Gastrocnemius medialis (tissue), 4 donors: ENCODE results near the gene HERC2. TPM values are rescaled to one million over a fixed set of nuclear protein-coding genes. Genes with fewer than 3 reads are reported as not detected.

Experiments
- ATAC-seq, 2 donors: fragments of 150-250 bp; one replicate each; pipeline ENCODE4 v1.9.1; 2016
- DNase-seq, 2 donors: peaks; one replicate each; pipeline ENCODE4 v3.0.0-alpha.2; 2019
- H3K27ac ChIP-seq, 4 donors: fragments of 200-600 bp; sonication (generic); 1 replicate in 1 of 4; 2 replicates in 3 of 4; pipeline ENCODE4 v1.5.1; 2016 to 2018; ENCODE audit warnings: mild to moderate bottlenecking in 2 of 4, moderate library complexity in 1 of 4
- H3K27me3 ChIP-seq, 3 donors: fragments of 200-600 bp; sonication (generic) in 2 of 3; 1 replicate in 1 of 3; 2 replicates in 2 of 3; pipeline versions ENCODE4 v1.5.1 to v1.6.0; 2016 to 2019; ENCODE audit warnings: mild to moderate bottlenecking in 1 of 3, moderate library complexity in 1 of 3
- H3K36me3 ChIP-seq, 2 donors: fragments of 200-600 bp; sonication (generic) in 1 of 2; one replicate each; pipeline ENCODE4 v1.5.1; 2017 to 2018
- H3K4me1 ChIP-seq, 2 donors: fragments of 200-600 bp; sonication (generic) in 1 of 2; one replicate each; pipeline ENCODE4 v1.5.1; 2016 to 2017; ENCODE audit warnings: mild to moderate bottlenecking in 2 of 2
- H3K4me3 ChIP-seq, 4 donors: fragments of 200-600 bp; sonication (generic) in 3 of 4; 1 replicate in 1 of 4; 2 replicates in 3 of 4; pipeline ENCODE4 v1.5.1; 2016 to 2019; ENCODE audit warnings: mild to moderate bottlenecking in 2 of 4
- H3K9me3 ChIP-seq, 3 donors: fragments of 200-600 bp; sonication (generic) in 2 of 3; 1 replicate in 1 of 3; 2 replicates in 2 of 3; pipeline ENCODE4 v1.5.1; 2016 to 2019
- CTCF ChIP-seq, 5 experiments: fragments of 450-650 bp in 3 of 5; fragments of 200-600 bp in 2 of 5; sonication (generic) in 2 of 5; IDR thresholded peaks in 4 of 5; conservative IDR thresholded peaks in 1 of 5; 1 replicate in 4 of 5; 2 replicates in 1 of 5; pipeline ENCODE4 v1.5.1; 2016 to 2019; ENCODE audit warnings: antibody characterized with exemption in 5 of 5, mild to moderate bottlenecking in 3 of 5, moderate library complexity in 3 of 5
- POLR2A ChIP-seq, 2 donors: fragments of 450-650 bp; IDR thresholded peaks; one replicate each; pipeline ENCODE4 v1.6.1; 2017; ENCODE audit warnings: antibody characterized with exemption in 2 of 2, mild to moderate bottlenecking in 2 of 2, moderate library complexity in 2 of 2
- in situ Hi-C, 4 donors: fragments of 200-750 bp; cut with MboI; loops; one replicate each; pipeline versions ENCODE4 v1.15.0 to v1.8.0; 2017; ENCODE audit warnings: low sequenced_read_pairs in 4 of 4
- intact Hi-C: fragments of 100-400 bp; cut with DNase I; formaldehyde crosslinking; loops from one replicate; pipeline ENCODE4 v1.15.1; 2023; ENCODE audit warnings: low total_unique reads
- total RNA-seq, 4 donors: library from RNA; depleted of rRNA; stranded (reverse); fragments of >200 nt; gene quantifications; one replicate each; pipeline versions ENCODE4 v1.1.0 to v1.2.3, GENCODE V29; 2016

Gene HERC2
- total RNA-seq, 4 donors from 2014 or later: 46.8 to 92.7 (median 62.2) TPM

DNA sequence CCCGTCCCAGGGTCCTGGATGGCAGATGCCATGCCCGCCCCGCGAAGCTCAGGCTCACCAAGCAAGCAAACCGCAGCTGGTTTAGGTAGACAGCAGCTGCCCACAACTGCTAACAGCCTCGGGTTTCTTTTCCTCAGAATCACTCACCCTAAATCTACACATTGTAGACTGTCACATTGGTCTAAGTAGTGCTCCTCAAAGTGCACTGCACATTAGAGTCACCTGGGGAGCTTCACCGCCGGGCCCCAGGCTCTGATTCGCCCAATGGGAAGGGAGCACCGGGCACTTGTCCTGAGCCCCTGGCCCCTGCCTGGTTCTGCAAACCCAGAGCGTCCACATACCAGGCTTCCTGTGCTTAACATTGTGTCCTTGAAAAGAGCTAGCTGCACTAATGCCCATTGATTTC, 223.6 kb downstream of the HERC2 start:
- intact Hi-C loops (no loop called here), in situ Hi-C loops (no loop called here)
- no peak for ATAC-seq
- H3K27me3 ChIP-seq: peaks cover 62 to 70% (median 67%) of the 10 kb centered on the region in 3 donors
- H3K9me3 ChIP-seq: no peaks in the 10 kb centered on the region
- H3K4me1 ChIP-seq: peaks cover 6 to 36% of the 10 kb centered on the region in 2 donors
- no peak overlapping the region for H3K27ac ChIP-seq
- no peak for DNase-seq
- TF ChIP-seq CTCF (IDR thresholded peaks at IDR 0.05 in 4 of 5, conservative IDR thresholded peaks at IDR 0.05 in 1 of 5) (no peak), POLR2A (IDR thresholded peaks at IDR 0.05) (no peak)
- H3K36me3 ChIP-seq: no peaks in the 10 kb centered on the region
- H3K4me3 ChIP-seq: no peak overlapping the region

GRCh38 chr15:28097656-28098359, 224.2 kb downstream of the HERC2 start:
- intact Hi-C loops: no loop called here
- peaks cover 65 to 76% (median 67%) of the 10 kb centered on the region in 3 donors for H3K27me3 ChIP-seq
- TF ChIP-seq POLR2A (IDR thresholded peaks at IDR 0.05) (no peak), CTCF (IDR thresholded peaks at IDR 0.05 in 4 of 5, conservative IDR thresholded peaks at IDR 0.05 in 1 of 5) (no peak)
- no peak for ATAC-seq
- H3K4me1 ChIP-seq: peaks cover 6 to 36% of the 10 kb centered on the region in 2 donors
- in situ Hi-C loops: no loop called here
- no peaks in the 10 kb centered on the region for H3K36me3 ChIP-seq
- no peaks in the 10 kb centered on the region for H3K9me3 ChIP-seq
- DNase-seq: no peak
- no peak overlapping the region for H3K4me3 ChIP-seq
- no peak overlapping the region for H3K27ac ChIP-seq

- DNase-seq: no peak
- Histone ChIP-seq H3K36me3 (no peaks in the 10 kb centered on the region), H3K27me3 (peaks cover 61 to 72% (median 65%) of the 10 kb centered on the region in 3 donors), H3K4me3 (peak overlapping the region; percentile 59 to 78 (median 60)), H3K9me3 (no peaks in the 10 kb centered on the region), H3K27ac (peak overlapping the region in 1 of 4 donors; percentile 87), H3K4me1 (peaks cover 6 to 36% of the 10 kb centered on the region in 2 donors)
- intact Hi-C loops: no loop called here
- ATAC-seq: no peak
- in situ Hi-C loops: no loop called here
- TF ChIP-seq POLR2A (IDR thresholded peaks at IDR 0.05): no peak
- TF ChIP-seq CTCF (IDR thresholded peaks at IDR 0.05 in 4 of 5, conservative IDR thresholded peaks at IDR 0.05 in 1 of 5): no peak
Observed at GRCh38 chr15:28096670-28097431, 225.1 kb downstream of the HERC2 start.

- in situ Hi-C loops: no loop called here
- H3K4me3 ChIP-seq: peak overlapping the region; percentile 59 to 78 (median 60)
- peaks cover 6 to 36% of the 10 kb centered on the region in 2 donors for H3K4me1 ChIP-seq
- intact Hi-C loops: no loop called here
- DNase-seq (no peak), ATAC-seq (peak in 1 of 2 donors; percentile 2)
- no peaks in the 10 kb centered on the region for H3K36me3 ChIP-seq
- peak overlapping the region in 1 of 4 donors; percentile 87 for H3K27ac ChIP-seq
- H3K27me3 ChIP-seq: peaks cover 56 to 76% (median 63%) of the 10 kb centered on the region in 3 donors
- H3K9me3 ChIP-seq: no peaks in the 10 kb centered on the region
- TF ChIP-seq POLR2A (IDR thresholded peaks at IDR 0.05) (no peak), CTCF (IDR thresholded peaks at IDR 0.05 in 4 of 5, conservative IDR thresholded peaks at IDR 0.05 in 1 of 5) (no peak)
Observed at GRCh38 chr15:28096411-28096669, 225.6 kb downstream of the HERC2 start.
